ENCODE measurements around the gene CBX6.

The CBX6 gene

DNA sequence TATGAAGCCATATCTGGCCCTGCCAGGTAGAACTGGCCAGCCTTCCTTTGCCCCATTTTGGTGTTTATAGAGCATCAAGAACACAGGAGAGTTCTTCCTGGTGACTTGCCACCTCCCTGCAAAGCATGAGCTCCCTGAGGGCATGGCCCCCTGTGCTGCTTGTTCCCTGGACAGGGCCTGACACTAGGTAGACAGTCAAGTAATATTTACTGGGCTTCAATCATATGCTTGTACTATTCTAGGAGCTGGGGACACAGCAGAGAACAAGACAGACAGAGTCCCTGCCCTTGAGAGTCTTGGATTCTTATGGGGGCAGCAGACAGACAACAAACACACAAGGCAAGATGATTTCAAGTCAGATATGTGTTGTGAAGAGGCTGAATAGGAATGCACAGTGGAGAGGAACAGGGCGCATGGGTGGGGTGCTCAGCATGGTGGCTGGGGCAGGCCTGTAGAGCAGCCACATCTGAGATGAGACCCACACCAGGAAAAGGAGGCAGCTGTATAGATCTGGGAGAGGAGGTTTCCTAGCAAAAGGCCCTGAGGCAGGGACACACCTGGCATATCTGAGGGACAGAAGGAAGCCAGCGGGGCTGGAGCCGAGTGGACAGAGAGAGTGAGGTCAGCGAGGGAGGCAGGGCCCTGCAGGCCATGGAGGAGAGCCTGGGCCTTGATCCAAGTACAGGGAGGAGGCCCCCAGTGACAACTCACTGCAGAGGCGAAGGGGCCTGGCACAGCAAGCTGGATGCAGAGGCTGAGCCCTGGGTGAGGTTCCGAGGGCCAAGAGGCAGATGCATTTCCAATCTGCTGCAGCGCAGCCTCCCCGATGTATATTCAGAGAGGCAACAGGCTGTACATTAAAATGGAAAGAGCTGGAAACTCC lies 10.2 kb upstream of the CBX6 start:
- Histone ChIP-seq H3F3A (ENCODE audit: low read depth) (no peaks in the 10 kb centered on the region), H3K4me2 (ENCODE audit: low read depth, low read length, poor library complexity, severe bottlenecking) (no peak overlapping the region), H3K9me2 (replicated peaks; ENCODE audit: low read depth, low read length) (no peaks in the 10 kb centered on the region), H4K20me1 (ENCODE audit: insufficient read depth, low read length, poor library complexity, severe bottlenecking) (no peaks in the 10 kb centered on the region), H3K27me3 (ENCODE audit: insufficient read depth, low read length, poor library complexity, severe bottlenecking) (no peaks in the 10 kb centered on the region), H3K4me3 (ENCODE audit: low read length, poor library complexity, severe bottlenecking) (no peak overlapping the region), H3K9me3 (ENCODE audit: insufficient read depth, low read depth, low read length) (no peaks in the 10 kb centered on the region), H2AFZ (ENCODE audit: low read length) (no peak overlapping the region), H3K9ac (ENCODE audit: low read depth, low read length, poor library complexity, severe bottlenecking) (no peak overlapping the region), H3K4me1 (ENCODE audit: insufficient read depth, low read length, poor library complexity, severe bottlenecking) (no peaks in the 10 kb centered on the region), H3K79me2 (ENCODE audit: insufficient read depth, low read length) (no peaks in the 10 kb centered on the region), H3K36me3 (ENCODE audit: insufficient read depth, low read length) (no peaks in the 10 kb centered on the region)
- TF ChIP-seq, protein P1, sequence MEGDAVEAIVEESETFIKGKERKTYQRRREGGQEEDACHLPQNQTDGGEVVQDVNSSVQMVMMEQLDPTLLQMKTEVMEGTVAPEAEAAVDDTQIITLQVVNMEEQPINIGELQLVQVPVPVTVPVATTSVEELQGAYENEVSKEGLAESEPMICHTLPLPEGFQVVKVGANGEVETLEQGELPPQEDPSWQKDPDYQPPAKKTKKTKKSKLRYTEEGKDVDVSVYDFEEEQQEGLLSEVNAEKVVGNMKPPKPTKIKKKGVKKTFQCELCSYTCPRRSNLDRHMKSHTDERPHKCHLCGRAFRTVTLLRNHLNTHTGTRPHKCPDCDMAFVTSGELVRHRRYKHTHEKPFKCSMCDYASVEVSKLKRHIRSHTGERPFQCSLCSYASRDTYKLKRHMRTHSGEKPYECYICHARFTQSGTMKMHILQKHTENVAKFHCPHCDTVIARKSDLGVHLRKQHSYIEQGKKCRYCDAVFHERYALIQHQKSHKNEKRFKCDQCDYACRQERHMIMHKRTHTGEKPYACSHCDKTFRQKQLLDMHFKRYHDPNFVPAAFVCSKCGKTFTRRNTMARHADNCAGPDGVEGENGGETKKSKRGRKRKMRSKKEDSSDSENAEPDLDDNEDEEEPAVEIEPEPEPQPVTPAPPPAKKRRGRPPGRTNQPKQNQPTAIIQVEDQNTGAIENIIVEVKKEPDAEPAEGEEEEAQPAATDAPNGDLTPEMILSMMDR (conservative IDR thresholded peaks at IDR 0.05; ENCODE audit: low read length) = no peak
- no peak for TF ChIP-seq EZH2phosphoT487 (IDR thresholded peaks at IDR 0.05; ENCODE audit: borderline replicate concordance)

DNA sequence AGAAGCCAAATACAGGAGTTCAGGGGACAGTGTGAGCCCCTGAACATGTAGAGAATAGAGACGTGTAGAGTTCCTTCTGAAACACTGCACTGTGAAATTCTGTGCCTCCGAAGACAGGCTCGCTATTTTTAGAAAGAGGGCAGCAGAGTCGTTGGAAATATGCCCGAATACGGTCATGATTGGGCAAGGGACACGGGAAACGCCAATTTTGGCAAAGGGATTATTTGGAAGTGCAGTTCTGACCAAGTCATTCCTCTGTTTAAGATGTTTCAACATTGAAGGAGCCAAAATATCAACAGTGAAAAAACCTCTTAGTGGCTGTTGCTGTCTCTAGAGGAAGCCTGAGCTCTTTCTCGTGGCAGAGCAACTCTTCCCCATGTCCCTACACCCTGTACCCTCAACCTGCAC lies 9.5 kb upstream of the CBX6 start:
- Histone ChIP-seq H3K9me2 (replicated peaks; ENCODE audit: low read depth, low read length) (no peaks in the 10 kb centered on the region), H3K9me3 (ENCODE audit: insufficient read depth, low read depth, low read length) (no peaks in the 10 kb centered on the region), H3K4me1 (ENCODE audit: insufficient read depth, low read length, poor library complexity, severe bottlenecking) (no peaks in the 10 kb centered on the region), H4K20me1 (ENCODE audit: insufficient read depth, low read length, poor library complexity, severe bottlenecking) (no peaks in the 10 kb centered on the region), H3K79me2 (ENCODE audit: insufficient read depth, low read length) (no peaks in the 10 kb centered on the region), H3K4me3 (ENCODE audit: low read length, poor library complexity, severe bottlenecking) (no peak overlapping the region), H3K9ac (ENCODE audit: low read depth, low read length, poor library complexity, severe bottlenecking) (no peak overlapping the region), H2AFZ (ENCODE audit: low read length) (no peak overlapping the region), H3F3A (ENCODE audit: low read depth) (no peaks in the 10 kb centered on the region), H3K4me2 (ENCODE audit: low read depth, low read length, poor library complexity, severe bottlenecking) (no peak overlapping the region), H3K27me3 (ENCODE audit: insufficient read depth, low read length, poor library complexity, severe bottlenecking) (no peaks in the 10 kb centered on the region), H3K36me3 (ENCODE audit: insufficient read depth, low read length) (no peaks in the 10 kb centered on the region)
- TF ChIP-seq, protein P1 (conservative IDR thresholded peaks at IDR 0.05; ENCODE audit: low read length) = no peak
- TF ChIP-seq EZH2phosphoT487 (IDR thresholded peaks at IDR 0.05; ENCODE audit: borderline replicate concordance) = no peak

DNA sequence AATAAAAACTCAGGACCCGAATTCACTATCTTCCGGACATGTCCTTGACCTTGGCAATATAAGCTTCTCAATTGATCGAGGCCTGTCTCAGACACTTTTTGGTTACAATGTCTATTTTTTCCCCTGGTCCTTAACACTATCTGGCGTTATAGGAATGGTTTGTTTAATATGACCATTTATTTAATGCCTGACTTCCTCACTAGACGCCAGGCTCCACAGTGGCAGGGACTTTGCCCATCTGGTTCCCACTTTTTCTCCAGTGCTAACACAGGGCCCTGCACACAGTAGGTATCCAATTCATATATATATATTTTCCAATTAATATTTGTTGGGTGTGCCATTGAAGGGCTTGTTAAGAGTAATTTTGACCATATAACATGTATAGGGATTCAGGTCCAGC lies 7.9 kb upstream of the CBX6 start:
- Histone ChIP-seq H3K79me2 (ENCODE audit: insufficient read depth, low read length) (no peaks in the 10 kb centered on the region), H3K4me2 (ENCODE audit: low read depth, low read length, poor library complexity, severe bottlenecking) (no peak overlapping the region), H2AFZ (ENCODE audit: low read length) (no peak overlapping the region), H3K9ac (ENCODE audit: low read depth, low read length, poor library complexity, severe bottlenecking) (no peak overlapping the region), H3K36me3 (ENCODE audit: insufficient read depth, low read length) (no peaks in the 10 kb centered on the region), H3K4me1 (ENCODE audit: insufficient read depth, low read length, poor library complexity, severe bottlenecking) (no peaks in the 10 kb centered on the region), H3F3A (ENCODE audit: low read depth) (no peaks in the 10 kb centered on the region), H3K27me3 (ENCODE audit: insufficient read depth, low read length, poor library complexity, severe bottlenecking) (peaks cover 4% of the 10 kb centered on the region), H3K4me3 (ENCODE audit: low read length, poor library complexity, severe bottlenecking) (no peak overlapping the region), H4K20me1 (ENCODE audit: insufficient read depth, low read length, poor library complexity, severe bottlenecking) (no peaks in the 10 kb centered on the region), H3K9me3 (ENCODE audit: insufficient read depth, low read depth, low read length) (no peaks in the 10 kb centered on the region), H3K9me2 (replicated peaks; ENCODE audit: low read depth, low read length) (no peaks in the 10 kb centered on the region)
- TF ChIP-seq, protein P1 (conservative IDR thresholded peaks at IDR 0.05; ENCODE audit: low read length) = no peak
- TF ChIP-seq EZH2phosphoT487 (IDR thresholded peaks at IDR 0.05; ENCODE audit: borderline replicate concordance) = no peak

Data from Loucy (cell line).